Umbilical cord (tissue), 2 donors: ENCODE results near the gene CYB561A3. TPM values are rescaled to one million over a fixed set of nuclear protein-coding genes. Genes with fewer than 3 reads are reported as not detected.
A peak's percentile ranks its signal among the peaks of the same experiment; 100 is the strongest.

Source experiments
- DNase-seq: peaks from one replicate; pipeline ENCODE4 v3.0.0-alpha.2; 2015; ENCODE audit warnings: low spot score
- total RNA-seq: library from RNA; depleted of rRNA; stranded (reverse); fragments of >200 nt; gene quantifications from one replicate; pipeline ENCODE4 v1.2.3, GENCODE V29; 2014; ENCODE audit warnings: low replicate concordance; ENCODE audit not compliant: insufficient read depth

CYB561A3 gene
- total RNA-seq, 1 donor from 2014 or later, result 26.2 TPM

- peak; percentile 60 for DNase-seq
Observed at GRCh38 chr11:61369372-61370348, 8.0 kb upstream of the CYB561A3 start.

DNA sequence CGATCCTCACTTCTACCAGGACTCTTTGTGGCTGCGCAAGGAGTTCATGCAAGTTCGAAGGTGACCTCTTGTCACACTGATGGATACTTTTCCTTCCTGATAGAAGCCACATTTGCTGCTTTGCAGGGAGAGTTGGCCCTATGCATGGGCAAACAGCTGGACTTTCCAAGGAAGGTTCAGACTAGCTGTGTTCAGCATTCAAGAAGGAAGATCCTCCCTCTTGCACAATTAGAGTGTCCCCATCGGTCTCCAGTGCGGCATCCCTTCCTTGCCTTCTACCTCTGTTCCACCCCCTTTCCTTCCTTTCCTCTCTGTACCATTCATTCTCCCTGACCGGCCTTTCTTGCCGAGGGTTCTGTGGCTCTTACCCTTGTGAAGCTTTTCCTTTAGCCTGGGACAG is 7.0 kb upstream of the CYB561A3 start:
- DNase-seq, result no peak

DNA sequence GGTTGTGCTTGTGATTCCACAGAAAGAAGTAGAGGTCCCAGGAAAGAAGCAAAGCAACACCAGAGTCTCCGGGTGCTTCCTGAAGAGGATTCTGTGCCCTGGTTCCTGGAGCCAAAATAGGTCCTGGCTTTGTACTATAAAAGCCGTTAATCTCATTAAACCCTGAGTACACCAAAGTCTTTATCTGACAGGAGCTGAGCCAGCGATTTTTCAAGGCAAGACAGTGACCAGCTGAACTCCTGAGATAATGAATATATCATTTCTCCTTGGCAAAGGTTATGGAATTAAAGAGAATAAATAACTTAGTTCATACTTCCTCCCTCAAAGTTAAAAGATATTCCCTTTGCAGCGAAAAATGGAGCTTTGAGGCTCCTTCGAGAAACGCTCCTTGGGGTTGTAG is 5.7 kb upstream of the CYB561A3 start:
- DNase-seq, result no peak

DNA sequence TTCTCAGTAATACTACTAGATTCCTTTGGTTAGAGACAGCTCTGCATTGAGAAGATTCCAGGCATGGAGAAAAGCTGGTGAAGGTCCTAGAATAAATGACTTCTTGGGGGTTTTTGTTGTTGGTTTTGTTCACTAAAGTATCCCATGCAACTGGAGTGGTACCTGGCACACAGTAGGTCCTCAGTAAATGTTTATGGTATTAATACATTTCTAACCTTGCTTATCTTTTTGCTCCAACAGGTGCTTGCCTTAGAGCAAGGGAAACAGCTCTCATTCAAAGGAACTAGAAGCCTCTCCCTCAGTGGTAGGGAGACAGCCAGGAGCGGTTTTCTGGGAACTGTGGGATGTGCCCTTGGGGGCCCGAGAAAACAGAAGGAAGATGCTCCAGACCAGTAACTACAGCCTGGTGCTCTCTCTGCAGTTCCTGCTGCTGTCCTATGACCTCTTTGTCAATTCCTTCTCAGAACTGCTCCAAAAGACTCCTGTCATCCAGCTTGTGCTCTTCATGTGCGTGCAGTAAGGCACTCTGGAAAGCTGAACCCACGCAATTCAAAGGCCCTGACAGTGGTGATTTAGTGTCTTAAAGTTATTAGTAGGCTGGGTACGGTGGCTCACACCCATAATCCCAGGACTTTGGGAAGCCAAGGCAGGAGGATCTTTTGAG is 2.5 kb upstream of the CYB561A3 start:
- no peak for DNase-seq

DNA sequence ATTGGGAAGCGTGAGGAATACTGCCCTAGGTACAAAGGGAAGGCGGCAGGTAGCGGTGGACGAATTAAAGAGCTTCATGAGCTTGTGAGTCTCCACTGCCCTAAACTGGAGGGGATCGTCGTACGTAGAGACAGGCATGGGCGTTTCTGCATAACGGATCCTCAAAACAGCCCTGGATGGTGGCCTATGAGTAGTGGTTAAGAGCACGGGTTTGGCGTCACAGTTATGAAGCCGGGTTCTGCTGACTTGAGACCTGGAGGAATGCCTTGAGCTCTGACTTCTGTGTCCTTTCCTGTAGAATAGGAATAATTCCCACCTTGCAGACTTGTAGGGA is 827 bp upstream of the CYB561A3 start:
- DNase-seq, result no peak

GRCh38 chr11:61361237-61361740 is 393 bp downstream of the CYB561A3 start:
- DNase-seq, result no peak

DNA sequence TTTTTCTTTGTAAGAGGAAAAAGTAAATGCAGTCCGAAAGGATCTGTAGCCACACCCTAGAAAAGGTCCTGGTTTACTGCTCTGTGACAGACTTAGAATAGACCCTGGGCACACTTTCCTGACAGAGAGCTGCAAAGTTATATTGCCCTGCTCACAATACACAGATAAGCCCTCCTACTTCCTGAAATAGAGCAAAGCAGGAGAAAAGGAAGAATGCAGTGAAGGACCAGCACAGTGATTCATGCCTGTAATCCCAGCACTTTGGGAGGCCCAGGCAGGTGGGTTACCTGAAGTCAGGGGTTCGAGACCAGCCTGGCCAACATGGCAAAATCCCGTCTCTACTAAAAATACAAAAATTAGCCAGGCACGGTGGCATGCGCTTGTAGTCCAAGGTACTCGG is 2.2 kb downstream of the CYB561A3 start:
- DNase-seq, result no peak

DNA sequence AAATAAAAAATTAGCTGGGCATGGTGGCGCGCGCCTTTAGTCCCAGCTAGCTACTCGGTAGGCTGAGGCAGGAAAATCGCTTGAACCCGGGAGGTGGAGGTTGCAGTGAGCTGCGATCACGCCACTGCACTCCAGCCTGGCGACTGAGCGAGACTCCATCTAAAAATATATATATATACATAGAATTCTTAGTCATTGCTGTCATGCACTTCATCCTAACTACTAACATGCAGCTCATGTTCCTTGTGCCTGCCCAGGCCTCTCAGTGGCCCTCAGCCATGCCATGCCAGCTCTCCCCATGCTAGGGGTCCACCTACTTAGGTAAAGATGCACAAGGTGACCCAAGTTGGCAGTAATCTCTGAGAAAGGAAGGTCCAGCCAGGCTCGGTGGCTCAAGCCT is 3.1 kb downstream of the CYB561A3 start:
- DNase-seq, result no peak

GRCh38 chr11:61357894-61358239 is 3.8 kb downstream of the CYB561A3 start:
- no peak for DNase-seq

GRCh38 chr11:61357233-61357893 is 4.3 kb downstream of the CYB561A3 start:
- peak; percentile 28 for DNase-seq

DNA sequence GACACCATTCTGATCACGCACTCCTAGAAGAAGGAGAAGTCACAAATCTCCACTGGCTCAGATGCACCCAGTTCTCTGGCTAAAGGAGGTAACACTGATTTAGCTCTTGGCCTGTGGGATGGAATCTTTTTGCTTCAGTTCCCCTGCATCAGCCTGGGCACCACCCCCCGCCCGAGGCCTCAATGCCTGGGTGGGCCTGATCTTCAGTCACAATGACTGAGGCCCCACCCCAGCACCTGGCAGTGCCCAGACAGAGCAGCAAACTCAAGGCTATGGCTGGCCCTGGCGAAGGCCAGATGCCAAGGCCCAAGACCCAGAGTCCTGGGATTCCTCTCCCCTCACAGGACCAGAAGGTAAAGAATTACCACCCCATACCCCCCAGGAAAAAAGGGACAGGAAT is 5.0 kb downstream of the CYB561A3 start:
- no peak for DNase-seq

GRCh38 chr11:61354208-61354607 is 7.5 kb downstream of the CYB561A3 start:
- no peak for DNase-seq

DNA sequence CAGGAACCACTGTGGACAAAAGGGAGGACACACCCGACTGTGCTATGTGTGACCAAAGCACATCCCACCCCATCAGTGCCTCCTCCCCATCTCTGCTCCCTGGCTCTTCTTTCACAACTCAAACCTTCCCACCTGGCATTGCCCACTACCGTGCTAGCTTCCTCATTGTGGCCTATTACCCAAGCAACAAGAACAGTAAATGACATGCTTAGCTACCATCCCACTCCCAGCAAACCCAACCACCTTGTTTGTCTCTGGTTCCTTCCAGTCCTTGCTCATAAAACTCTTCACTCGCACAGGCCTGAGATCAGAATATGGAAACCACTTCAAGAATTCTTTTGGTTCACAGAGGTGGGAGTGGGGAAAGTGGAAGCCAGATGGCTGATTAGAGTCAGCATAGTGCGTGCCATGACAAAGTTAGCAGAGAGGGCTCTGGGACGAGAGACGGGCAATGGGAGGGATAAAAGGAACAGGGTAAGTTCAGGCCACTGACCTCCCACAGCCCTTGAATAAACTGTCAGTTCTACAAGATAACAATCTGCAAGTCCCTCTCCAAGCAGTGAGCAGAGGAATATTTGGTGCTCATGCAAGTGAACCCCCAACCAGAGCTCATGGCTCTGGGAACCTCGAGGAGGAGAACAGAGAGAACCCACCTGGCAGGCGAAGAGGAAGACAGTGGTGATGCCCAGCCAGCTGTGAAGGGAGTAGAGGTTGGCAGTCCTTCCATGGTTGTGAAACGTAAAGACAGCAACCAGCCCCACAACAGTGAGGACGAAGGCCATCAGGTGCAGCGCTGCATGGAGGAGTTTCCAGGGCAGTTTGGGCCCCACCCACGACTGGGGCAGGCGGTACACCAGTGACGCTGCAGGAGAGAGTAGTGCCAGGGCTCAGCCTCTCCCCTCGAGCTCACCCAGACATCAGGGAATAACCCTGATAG is 8.3 kb downstream of the CYB561A3 start:
- DNase-seq, result no peak

- no peak for DNase-seq
Observed at GRCh38 chr11:61352038-61352437, 9.6 kb downstream of the CYB561A3 start.

DNA sequence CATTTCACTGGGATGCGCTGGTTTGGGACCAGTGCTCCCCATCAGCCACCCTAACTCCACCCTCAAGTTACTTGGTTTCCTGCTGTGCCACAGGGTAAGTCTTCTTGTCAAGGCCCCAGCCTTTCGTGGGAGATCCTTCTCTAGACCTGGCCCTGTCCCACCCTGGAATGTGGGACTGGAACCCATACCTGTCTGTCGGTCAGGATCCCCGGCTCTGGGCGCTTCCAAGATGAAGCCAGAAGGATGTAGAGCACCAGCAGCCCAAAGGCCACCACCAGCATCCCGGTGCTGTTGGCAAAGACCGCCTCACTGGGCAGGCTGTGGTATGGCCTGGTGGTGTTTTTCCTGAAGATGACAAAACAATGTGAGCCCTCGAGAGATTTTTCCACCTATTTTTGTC is 10.9 kb downstream of the CYB561A3 start:
- no peak for DNase-seq

DNA sequence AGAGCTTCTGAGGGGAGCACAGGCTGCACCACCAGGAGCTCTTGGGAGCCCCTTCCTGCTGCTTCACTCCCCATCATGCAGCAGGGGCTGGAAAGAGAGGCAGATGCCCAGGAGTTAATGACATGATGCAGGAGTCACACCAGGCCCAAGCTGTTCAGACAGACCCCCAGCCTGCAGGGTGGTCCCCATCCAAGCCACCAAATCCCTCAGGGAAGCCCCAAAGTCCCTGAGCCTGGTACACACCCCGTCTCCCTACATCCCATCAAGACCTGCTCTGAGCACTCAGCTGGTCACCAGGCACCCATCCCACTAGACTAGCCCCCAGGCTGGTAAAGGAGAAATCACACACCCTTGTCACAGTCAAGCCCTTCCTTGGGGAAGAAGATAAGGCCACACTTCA is 11.3 kb downstream of the CYB561A3 start:
- DNase-seq, result no peak

GRCh38 chr11:61349916-61350315 is 11.8 kb downstream of the CYB561A3 start:
- DNase-seq, result no peak

GRCh38 chr11:61349189-61349751 is 12.4 kb downstream of the CYB561A3 start:
- DNase-seq, result no peak

DNA sequence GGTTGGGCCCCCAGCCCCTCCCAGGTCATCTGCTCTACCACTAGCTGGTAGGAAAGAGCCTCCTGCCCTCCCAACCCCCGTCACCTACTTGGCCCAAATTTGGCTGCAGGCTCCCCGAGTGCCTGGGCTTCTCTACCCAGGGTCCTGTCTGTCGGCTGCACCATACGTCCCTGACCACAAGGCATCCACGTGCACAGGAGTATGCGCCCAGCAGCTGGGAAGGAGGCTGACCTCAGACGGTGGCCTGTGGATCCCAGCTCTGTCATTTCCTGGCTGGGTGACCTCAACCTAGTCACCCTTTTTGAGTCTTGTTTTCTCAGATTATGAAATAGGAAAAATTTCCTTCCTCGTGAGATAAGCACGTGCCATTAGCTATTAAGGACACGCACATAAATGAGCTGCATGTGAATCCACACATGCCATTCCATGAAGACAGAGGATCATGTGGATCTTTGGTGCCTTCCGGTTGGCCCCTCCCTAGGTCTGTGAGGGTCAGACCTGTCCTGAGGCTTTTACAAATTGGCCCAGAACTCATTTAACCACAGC is 13.7 kb downstream of the CYB561A3 start:
- no peak for DNase-seq

GRCh38 chr11:61345954-61346843 is 15.5 kb downstream of the CYB561A3 start:
- DNase-seq, result no peak
